HG02938 (cell line): Measurements from ENCODE around the gene SYT7.

Source experiments
- ATAC-seq: cut with Tn5 transposase; IDR thresholded peaks from one replicate; pipeline ENCODE4 v1.9.1; 2021; ENCODE audit warnings: mild to moderate bottlenecking, moderate library complexity; ENCODE audit not compliant: unreplicated experiment

SYT7 gene

DNA sequence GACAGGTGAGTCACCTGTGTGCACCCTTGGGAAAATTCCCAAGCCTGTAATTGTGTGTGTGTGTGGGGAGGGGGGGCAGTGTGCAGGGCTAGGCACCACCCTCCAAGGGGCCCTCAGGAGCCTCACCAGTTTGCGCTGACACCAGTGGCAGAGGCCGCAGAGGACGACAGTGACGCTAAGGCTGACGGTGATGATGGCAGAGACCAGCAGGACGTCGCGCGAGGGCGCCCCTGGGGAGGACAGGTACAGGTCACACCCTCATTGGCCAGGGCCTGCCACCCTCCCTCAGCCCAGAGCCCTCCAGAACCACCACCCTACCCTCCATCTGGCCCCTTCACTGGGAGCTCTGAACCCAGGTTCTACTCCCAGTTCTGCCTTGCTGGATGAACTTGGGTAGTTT lies 24.9 kb downstream of the SYT7 start:
- no peak for ATAC-seq

- ATAC-seq: no peak
These were observed 25.6 kb downstream of the SYT7 start for GRCh38 chr11:61555051-61555969.

DNA sequence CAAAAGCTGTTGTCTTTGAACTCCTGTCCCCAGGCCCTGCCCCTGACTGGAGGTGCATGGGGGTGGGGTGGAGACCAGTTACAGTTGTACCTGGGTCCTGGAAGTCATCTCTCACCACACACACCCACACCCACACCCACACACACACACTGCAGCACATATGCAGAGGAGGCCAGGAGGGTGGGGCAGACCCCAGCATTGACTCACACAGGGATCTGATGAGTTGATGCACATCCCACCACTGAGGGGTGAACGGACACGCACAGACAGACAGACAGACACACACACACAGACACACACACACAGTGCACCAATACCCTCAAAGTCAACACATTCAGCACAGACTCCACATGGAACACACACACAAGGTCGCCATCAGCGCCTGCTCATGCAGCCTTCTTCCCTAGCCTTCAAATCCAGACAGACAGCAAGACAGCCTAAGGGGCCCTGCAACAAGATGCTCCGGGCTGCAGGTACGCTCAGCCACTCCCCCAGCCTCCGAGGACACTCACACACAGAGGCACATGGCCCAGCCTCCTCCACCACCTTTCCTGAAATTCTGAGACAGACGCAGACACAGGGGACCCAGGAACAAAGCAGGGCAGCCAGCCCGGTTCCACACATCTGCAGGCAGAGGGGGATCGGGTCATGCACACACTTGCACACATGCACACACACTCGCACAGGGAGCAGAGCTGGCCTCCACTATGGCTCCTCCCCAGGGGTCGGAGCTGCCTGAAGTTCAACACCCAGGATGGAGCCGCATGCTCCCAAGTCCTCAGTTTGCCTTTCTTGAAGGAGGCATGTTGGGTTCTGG lies 26.5 kb downstream of the SYT7 start:
- no peak for ATAC-seq

GRCh38 chr11:61553373-61554171 lies 27.3 kb downstream of the SYT7 start:
- ATAC-seq: no peak

GRCh38 chr11:61552108-61552635 lies 28.7 kb downstream of the SYT7 start:
- ATAC-seq: no peak

DNA sequence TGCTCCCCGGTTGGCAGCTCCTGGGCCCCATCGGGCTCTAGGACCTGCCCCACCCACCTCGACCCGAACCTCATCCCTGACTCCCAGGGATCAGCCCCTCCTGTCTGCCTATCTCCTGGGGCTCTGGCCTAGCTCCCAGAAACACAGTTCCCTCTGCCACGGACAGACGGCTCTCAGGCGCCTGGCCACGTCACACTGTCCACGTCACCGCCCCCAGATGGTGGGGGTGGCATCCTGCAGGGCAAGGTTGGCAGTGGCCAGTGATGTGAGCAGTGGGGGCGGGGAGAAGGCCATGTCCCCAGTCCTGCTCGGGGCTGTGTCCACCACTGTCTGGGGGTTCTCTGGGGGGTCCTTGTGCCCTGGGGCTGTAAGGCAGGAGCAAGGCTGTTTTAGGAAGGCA lies 29.2 kb downstream of the SYT7 start:
- ATAC-seq: no peak

DNA sequence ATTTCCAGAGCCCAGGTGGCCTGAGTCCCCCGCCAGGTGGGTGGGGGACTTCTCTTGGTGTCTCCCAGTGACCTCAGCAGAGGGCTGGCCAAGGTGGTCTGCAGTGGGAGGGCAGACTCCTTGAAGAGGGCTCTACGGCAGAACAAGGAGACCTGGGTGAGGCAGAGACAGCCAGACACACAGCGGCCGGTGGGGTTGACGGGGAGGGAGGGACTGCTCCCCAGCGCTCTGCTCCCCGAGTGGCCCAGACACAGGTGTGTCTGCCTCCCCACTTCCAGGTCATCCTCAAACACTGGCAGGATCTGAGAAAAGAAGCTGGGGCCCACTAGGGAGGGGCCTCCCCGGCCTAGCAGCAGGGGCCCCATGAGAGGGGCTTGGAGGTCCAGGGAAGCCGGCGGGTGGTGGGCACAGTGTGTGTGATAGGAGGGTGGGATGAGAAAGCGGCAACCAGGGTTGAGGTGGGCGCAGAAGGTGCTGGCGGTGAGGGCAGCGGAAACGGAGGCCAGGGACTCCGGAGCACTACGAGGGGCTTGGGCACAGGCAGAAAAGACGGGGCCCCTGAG lies 30.1 kb downstream of the SYT7 start:
- ATAC-seq: no peak

DNA sequence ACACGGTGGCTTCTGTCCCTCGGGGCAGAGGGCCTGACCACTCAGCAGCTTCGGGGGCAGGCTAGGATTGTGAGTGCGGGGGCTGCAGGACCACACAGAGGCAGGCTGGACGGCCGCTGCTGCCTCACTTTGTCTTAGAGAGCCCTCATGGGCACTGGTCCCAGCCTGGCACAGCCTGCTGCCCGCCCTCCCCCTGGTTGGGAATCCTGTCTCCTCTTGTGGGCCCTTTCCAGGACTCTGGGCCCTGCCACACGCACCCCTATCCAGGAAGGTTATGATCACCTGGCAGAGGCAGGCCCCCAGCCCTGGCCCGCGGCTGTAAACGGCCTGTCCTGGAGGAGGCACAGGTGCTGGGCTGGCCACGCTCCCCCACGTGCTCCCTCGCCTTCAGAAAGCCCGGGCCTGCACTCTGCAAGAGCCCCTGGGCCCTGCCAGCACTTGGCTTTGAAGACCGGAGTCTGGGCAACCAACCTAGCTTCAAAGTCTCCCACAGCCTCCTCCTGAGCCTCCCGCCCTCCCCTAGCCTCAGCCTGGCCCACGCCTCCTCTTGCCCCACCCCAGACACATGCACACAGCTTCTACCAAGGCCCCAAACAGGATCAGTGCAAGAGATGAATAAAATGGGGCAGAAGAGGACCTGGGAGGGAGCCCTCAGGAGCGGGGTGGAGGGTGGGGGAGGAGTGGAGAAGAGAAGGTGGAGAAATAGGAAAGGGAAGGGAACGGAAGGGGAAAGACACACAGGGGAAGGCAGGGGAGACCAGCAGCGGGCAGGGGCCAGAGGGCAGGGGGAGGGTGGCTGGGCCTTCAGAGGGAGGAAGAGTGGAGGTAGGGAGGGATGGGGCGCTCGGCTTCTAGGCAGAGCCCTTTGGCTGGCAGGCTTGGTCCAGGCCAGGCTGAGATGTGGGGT lies 31.0 kb downstream of the SYT7 start:
- ATAC-seq: no peak

GRCh38 chr11:61549177-61549576 lies 31.7 kb downstream of the SYT7 start:
- ATAC-seq: no peak

GRCh38 chr11:61547246-61547645 lies 33.6 kb downstream of the SYT7 start:
- no peak for ATAC-seq

GRCh38 chr11:61546663-61547062 lies 34.2 kb downstream of the SYT7 start:
- no peak for ATAC-seq

GRCh38 chr11:61545921-61546320 lies 35.0 kb downstream of the SYT7 start:
- no peak for ATAC-seq

GRCh38 chr11:61545341-61545740 lies 35.5 kb downstream of the SYT7 start:
- ATAC-seq: no peak

DNA sequence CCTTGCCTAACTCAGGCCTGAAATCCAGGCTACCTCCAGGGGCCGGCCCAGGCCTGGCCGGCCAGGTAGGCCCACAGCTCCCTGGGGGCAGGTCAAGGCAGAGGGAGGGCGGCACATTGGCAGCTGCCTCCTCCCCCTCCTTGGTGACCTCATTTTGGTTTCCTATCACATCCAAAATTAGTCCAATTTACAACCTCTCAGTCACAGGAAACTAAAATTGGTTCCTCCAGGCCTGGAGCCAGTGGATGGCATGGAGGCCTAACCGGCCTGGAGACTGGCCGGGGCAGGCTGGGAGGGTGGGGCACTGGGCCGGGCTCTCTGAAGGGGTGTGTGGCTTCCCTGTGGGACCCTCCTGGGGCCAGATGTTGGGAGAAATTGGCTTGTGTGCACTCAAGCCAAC lies 36.4 kb downstream of the SYT7 start:
- no peak for ATAC-seq

DNA sequence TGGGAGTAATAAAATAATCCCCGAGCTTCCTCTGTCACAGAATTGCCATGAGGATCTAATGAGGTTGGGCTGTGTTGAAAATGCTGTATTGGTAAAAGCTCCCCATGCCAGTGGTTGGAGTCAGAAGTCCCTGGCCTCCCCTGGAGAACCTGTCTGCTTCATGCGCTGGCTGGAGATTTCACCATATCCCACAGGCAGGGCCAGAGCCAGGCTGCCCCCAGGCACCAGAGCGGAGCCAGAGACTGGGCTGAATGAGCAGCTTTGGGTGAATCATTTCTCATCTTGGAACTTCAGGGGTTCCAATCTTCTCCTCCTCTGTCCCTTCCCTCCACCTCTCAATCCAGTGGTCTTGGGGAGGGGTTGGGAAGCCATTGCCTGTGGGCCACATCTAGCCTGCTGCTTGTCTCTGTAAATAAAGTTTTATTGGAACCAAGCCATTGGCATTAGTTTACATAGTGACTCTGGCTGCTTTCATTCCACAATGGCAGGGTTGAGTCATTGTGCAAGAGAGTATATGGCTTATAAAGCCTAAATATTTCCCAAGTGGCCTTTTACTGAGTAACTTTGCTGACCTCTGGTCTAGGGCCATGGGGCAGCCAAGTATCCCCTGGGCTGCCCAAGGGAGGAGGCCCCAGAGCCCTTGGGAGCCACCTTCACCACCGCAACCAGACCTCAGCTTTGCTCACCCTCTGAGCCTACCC lies 37.1 kb downstream of the SYT7 start:
- ATAC-seq: no peak

GRCh38 chr11:61542705-61543104 lies 38.2 kb downstream of the SYT7 start:
- no peak for ATAC-seq

- ATAC-seq: no peak
These were observed 38.8 kb downstream of the SYT7 start for GRCh38 chr11:61542024-61542461.

- no peak for ATAC-seq
These were observed 39.3 kb downstream of the SYT7 start for GRCh38 chr11:61541598-61541997.

GRCh38 chr11:61540528-61540927 lies 40.3 kb downstream of the SYT7 start:
- no peak for ATAC-seq
